IPS-18a (cell line): ENCODE measurements around the gene AKAP13.

Experiments used
- H3K27ac ChIP-seq: one replicate; pipeline ENCODE4 v1.5.1; 2013; ENCODE audit warnings: low read length
- H3K27me3 ChIP-seq: one replicate; pipeline ENCODE4 v1.6.1; 2013; ENCODE audit warnings: mild to moderate bottlenecking, low read length; ENCODE audit not compliant: control insufficient read depth, insufficient read depth
- H3K36me3 ChIP-seq: one replicate; pipeline ENCODE4 v1.6.1; 2013; ENCODE audit warnings: low read depth, low read length; ENCODE audit not compliant: control insufficient read depth
- H3K4me1 ChIP-seq: one replicate; pipeline ENCODE4 v1.6.1; 2013; ENCODE audit warnings: low read depth, low read length; ENCODE audit not compliant: control insufficient read depth
- H3K4me3 ChIP-seq: one replicate; pipeline ENCODE4 v1.5.1; 2013; ENCODE audit warnings: low read length
- H3K9ac ChIP-seq: one replicate; pipeline ENCODE4 v1.6.1; 2013; ENCODE audit warnings: mild to moderate bottlenecking, low read length, moderate library complexity
- H3K9me3 ChIP-seq: one replicate; pipeline ENCODE4 v1.6.1; 2013; ENCODE audit warnings: low read depth, low read length; ENCODE audit not compliant: control insufficient read depth

Gene AKAP13

DNA sequence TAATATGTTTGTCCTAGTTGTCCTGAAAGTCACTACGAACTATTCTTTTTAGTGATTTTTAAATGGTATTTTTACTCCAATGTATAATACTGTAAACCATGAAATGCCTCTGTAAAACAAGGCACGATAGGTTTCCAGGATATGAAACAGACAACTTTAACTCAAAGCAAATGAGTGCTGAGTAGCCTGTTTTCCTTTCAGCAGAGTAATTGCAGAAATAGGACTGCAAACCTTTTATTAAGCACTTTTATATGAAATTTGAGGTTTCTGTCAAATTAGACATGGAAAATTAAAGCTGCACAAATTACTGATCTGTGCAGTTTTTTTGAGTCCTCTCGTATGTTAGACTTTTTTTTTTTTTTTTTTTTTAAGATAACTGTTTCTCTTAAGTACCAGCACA lies 16.2 kb downstream of the AKAP13 start:
- Histone ChIP-seq H3K4me3 (no peak overlapping the region), H3K4me1 (peaks cover 22% of the 10 kb centered on the region), H3K9ac (no peak overlapping the region), H3K27ac (no peak overlapping the region), H3K9me3 (no peaks in the 10 kb centered on the region), H3K27me3 (no peaks in the 10 kb centered on the region), H3K36me3 (no peaks in the 10 kb centered on the region)

DNA sequence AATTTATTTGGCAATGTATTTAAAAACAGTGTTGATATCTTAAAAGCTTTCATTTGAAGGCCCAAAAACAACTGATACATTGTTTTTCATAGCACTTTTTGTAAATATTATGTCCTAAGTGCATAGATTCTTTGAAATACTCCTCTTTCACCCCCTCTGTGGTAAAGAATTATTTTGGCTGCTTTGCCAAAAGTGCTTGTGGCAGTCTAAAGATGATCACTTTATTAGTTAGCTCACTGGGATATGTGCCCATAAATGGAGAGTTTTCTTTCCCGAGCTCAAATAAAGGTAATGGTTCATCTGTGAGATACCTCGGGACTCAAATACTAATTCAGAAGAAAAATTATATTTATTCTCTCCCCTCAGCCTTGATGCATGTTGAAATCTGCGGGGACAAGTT lies 16.7 kb downstream of the AKAP13 start:
- Histone ChIP-seq H3K27me3 (no peaks in the 10 kb centered on the region), H3K4me1 (peaks cover 28% of the 10 kb centered on the region), H3K9ac (no peak overlapping the region), H3K36me3 (no peaks in the 10 kb centered on the region), H3K4me3 (no peak overlapping the region), H3K27ac (no peak overlapping the region), H3K9me3 (no peaks in the 10 kb centered on the region)

DNA sequence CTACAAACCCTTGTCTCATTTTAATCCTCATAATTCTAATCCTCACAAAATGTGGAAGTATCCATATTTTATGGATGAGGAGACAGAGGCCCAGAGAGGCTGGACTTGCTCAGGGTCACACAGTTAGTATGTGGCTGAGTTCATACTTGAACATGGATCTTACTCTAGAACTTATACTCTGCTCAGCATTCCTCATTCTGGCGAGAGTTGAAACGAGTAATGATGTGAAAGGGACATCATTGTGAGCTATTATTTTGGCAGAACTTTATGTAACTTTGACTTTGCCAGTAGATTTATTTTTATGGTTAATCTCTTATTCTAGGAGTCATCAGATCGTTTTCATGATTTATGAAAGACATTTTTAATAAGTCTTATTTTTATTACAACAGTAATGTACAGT lies 17.5 kb downstream of the AKAP13 start:
- no peaks in the 10 kb centered on the region for H3K9me3 ChIP-seq
- no peak overlapping the region for H3K9ac ChIP-seq
- H3K4me3 ChIP-seq, result no peak overlapping the region
- H3K27me3 ChIP-seq, result no peaks in the 10 kb centered on the region
- no peaks in the 10 kb centered on the region for H3K36me3 ChIP-seq
- H3K4me1 ChIP-seq, result peaks cover 33% of the 10 kb centered on the region
- H3K27ac ChIP-seq, result no peak overlapping the region

DNA sequence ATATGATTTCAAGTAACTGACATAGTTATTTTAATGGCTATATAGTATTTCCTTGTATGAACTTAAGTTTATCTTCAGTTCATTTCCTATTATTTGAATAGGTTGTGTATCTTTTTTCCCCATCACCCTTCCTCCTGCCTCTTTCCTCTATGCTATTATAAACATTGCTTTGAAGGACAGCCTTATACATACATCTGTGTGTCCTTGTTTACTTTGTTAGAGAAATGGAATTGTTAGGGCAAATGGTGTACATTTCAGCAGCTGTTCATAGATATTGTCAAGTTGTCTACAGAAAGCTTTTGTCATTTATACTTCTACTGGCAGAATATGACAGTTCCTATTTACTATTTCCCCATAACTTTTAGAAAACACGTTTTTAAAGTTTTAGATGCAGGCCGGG lies 18.4 kb downstream of the AKAP13 start:
- no peak overlapping the region for H3K4me3 ChIP-seq
- H3K27me3 ChIP-seq, result no peaks in the 10 kb centered on the region
- no peak overlapping the region for H3K27ac ChIP-seq
- no peaks in the 10 kb centered on the region for H3K9me3 ChIP-seq
- no peak overlapping the region for H3K9ac ChIP-seq
- H3K4me1 ChIP-seq, result peaks cover 28% of the 10 kb centered on the region
- H3K36me3 ChIP-seq, result no peaks in the 10 kb centered on the region

DNA sequence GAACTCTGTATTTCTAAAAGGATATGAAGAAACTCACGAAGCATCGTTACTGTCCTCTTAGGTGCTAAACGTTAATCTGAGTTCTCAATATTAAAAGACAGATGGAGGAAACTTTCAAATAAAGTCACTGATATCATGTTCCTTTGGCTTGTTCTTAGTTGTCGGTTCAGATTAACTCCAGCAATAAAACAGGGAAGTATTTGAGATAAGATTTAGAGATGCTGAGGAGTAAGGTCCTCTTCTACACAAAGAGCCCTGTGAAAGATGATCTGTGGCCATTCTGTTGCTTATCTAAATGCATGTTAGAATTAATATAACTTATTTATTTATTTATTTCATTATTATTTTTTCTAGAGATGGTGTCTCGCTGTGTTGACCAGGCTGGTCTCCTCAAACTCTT lies 19.2 kb downstream of the AKAP13 start:
- no peaks in the 10 kb centered on the region for H3K36me3 ChIP-seq
- H3K9me3 ChIP-seq, result no peaks in the 10 kb centered on the region
- no peak overlapping the region for H3K4me3 ChIP-seq
- H3K4me1 ChIP-seq, result peaks cover 26% of the 10 kb centered on the region
- H3K9ac ChIP-seq, result no peak overlapping the region
- no peaks in the 10 kb centered on the region for H3K27me3 ChIP-seq
- no peak overlapping the region for H3K27ac ChIP-seq

DNA sequence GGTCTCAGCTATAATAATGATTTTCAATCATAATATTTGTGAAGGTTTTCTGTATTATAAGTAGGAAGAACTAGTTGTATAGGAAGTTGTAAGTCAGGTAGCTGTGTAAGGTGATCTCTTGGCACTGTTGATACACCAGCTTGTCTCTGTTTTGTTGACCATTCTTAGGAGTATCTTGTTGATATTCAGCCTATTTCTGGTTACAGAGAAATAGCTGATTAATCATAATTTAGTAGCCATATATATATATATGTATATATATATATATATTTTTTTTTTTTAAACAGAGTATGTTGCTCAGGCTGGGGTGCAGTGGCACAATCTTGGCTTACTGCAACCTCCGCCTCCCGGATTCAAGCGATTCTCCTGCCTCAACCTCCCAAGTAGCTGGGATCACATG lies 20.2 kb downstream of the AKAP13 start:
- H3K9ac ChIP-seq, result no peak overlapping the region
- no peaks in the 10 kb centered on the region for H3K27me3 ChIP-seq
- no peak overlapping the region for H3K4me3 ChIP-seq
- peaks cover 27% of the 10 kb centered on the region for H3K4me1 ChIP-seq
- H3K9me3 ChIP-seq, result no peaks in the 10 kb centered on the region
- H3K36me3 ChIP-seq, result no peaks in the 10 kb centered on the region
- H3K27ac ChIP-seq, result no peak overlapping the region

DNA sequence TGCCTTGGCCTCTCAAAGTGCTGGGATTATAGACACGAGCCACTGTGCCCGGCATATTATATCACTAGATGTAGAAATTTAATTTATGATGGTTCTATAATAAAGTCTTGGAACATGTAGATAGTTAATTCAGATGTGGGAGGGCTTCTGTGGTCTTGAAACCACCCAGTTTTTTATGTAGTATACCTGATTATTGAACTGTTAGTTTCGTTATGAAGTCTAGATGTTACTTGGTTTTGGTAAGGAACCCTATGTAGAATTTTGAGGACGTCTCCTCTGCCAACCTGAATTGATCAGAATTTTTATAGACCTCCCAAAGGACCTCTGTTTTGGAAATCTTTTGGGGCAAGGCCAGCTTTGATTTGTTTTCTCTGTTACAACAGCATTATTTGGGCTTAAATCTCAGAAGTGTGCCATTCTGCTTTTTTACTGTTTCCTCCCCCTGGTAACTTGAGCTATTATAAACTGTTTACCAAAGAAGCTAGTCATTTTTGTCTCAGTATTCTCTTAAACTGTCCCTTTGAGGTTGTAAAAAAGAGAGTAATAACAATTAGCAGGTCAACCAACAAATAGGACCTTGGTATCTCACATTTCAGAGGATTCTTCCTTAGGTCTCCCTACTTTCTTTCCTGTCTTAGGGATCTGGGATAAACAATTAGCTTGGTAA lies 20.8 kb downstream of the AKAP13 start:
- H3K9ac ChIP-seq, result no peak overlapping the region
- no peaks in the 10 kb centered on the region for H3K9me3 ChIP-seq
- H3K27me3 ChIP-seq, result no peaks in the 10 kb centered on the region
- no peak overlapping the region for H3K27ac ChIP-seq
- H3K36me3 ChIP-seq, result no peaks in the 10 kb centered on the region
- peaks cover 27% of the 10 kb centered on the region for H3K4me1 ChIP-seq
- no peak overlapping the region for H3K4me3 ChIP-seq

DNA sequence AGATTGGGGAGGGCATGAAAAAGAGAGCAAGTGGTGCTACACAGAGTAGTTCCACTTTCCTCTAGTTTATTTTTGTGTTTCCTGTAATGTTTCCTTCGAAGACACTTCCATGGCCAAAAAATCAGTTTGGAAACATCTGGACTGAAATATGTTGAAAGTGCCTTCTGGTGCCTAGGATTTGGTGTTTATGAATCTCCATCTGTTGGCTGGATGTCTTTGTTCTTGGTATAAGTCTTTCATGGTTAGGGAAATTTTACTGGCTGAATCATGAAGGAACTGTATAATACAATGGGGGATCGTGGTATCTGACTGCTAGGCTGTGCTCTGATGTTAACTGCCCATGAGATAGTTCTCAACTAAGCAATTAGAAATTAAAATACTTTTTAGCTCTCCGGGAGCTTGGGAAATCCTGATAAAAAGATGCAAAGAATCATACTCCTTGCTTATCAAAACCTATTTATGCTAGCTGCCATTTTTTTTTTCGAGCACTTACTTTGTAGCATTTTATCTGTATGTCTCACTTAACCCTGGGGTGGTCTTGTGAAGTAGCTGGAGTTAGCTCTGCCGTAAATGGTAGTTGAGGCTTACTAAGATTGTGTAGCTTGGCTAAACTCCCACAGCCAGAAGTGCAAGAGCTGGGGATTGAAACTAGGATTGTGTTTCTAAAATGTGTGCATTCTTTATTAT lies 21.9 kb downstream of the AKAP13 start:
- H3K9ac ChIP-seq, result no peak overlapping the region
- peaks cover 27% of the 10 kb centered on the region for H3K4me1 ChIP-seq
- H3K36me3 ChIP-seq, result no peaks in the 10 kb centered on the region
- peak overlapping the region; percentile 16 for H3K27ac ChIP-seq
- H3K9me3 ChIP-seq, result no peaks in the 10 kb centered on the region
- H3K27me3 ChIP-seq, result no peaks in the 10 kb centered on the region
- H3K4me3 ChIP-seq, result no peak overlapping the region

DNA sequence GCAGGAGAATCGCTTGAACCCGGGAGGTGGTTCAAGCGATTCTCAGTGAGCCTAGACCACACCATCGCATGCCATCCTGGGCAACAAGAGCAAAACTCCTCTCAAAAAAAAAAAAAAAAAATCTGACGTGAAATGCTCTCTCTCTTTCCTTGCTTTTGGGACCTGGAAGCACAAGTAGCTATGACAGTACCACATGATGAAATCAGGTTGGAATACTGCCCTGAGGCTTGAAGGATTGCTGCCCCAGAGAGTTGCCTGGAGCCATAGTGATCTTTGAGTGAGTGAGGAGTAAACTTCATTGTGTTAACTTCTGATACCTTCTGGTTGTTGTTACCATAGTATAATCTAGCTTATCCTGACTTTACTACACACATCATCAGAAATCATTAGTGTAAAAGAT lies 23.3 kb downstream of the AKAP13 start:
- Histone ChIP-seq H3K4me1 (peaks cover 27% of the 10 kb centered on the region), H3K27me3 (no peaks in the 10 kb centered on the region), H3K36me3 (no peaks in the 10 kb centered on the region), H3K4me3 (no peak overlapping the region), H3K27ac (no peak overlapping the region), H3K9ac (no peak overlapping the region), H3K9me3 (no peaks in the 10 kb centered on the region)

DNA sequence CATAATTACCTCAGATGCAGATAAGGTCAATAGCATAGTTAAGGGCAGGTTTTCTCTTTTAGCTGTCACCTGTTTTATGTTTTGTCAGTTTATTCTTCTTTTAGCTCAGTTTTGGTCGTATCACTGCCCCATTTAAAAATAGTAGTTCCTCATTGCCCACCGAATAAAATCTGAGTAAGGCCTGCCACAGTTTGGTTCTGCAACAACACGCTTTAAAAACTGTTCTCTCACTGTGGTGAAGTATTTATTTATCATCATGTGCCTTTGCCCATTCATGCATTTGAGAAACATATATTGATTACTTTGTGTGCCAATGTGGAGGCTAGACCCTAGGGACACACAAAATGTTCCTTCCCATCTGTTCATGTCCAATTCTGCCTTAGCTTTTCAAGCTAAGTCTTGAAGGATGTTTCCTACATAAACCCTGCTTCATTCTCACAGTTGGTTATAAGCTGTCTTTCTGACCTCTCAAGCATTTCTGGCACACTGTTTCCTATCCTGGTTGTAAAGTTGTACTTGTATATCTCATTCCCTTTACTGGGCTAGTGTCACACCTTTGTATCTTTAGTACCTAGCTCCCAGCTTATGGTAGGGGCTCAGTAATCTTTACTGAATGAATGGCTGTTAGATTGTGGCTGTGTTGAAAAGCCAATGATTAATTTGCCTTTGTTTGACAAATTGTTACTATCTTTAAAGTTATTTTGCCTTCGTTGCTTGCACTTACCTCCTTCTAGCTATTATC lies 23.9 kb downstream of the AKAP13 start:
- no peaks in the 10 kb centered on the region for H3K9me3 ChIP-seq
- no peaks in the 10 kb centered on the region for H3K36me3 ChIP-seq
- peaks cover 27% of the 10 kb centered on the region for H3K4me1 ChIP-seq
- H3K27me3 ChIP-seq, result no peaks in the 10 kb centered on the region
- H3K9ac ChIP-seq, result no peak overlapping the region
- no peak overlapping the region for H3K27ac ChIP-seq
- no peak overlapping the region for H3K4me3 ChIP-seq

DNA sequence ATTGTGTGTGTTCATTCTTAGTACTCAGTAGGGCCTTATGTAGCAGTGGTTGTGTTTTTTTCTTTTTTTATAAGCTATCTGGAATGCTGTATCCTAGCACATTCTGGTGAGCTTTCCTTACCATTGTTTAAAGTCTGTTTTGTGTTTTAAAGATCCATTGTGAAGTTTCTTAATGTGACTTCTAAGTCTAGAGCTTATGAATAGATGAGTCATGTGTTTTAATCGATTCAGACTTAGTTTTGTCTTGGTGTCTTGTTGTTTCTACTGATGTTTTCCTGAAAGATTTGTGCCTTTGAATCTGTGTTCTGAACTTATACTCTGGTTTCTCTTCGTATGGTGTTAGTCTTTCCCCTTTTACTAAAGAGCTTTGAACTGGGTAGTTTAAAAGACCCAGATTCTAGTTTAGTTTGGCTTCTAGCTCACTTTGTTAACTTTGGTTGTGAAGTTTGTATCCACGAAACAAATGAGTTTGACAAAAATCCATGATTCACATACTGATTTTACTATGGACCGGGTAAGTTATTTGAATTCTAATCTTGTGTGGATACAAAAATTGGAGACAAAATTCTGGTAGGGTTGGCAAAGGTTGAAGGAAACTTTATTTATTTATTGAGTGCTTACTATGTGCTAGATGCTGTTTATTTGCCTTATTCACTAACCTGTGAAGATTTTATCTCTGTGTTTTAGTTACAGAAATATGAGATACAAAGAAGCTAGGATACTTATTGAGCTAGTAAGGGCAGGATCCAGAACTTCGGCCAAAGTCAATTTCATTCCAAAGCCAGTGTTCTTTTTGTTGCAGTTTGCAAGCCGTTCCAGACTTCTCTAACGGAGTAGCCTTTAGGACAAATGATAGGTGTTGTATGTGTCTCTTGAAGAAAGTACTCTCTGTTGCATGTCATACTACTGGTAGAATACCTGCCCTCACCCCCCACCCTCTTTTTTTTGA lies 24.8 kb downstream of the AKAP13 start:
- Histone ChIP-seq H3K9me3 (no peaks in the 10 kb centered on the region), H3K4me3 (no peak overlapping the region), H3K9ac (no peak overlapping the region), H3K36me3 (no peaks in the 10 kb centered on the region), H3K27me3 (no peaks in the 10 kb centered on the region), H3K4me1 (peaks cover 27% of the 10 kb centered on the region), H3K27ac (no peak overlapping the region)
